HL-60/S4 treated with retinoic acid at 250 ng/mL for 4 days and 3 days (cell line): ENCODE results near the gene DEFB131A.
"Not testable (repeated sequence)": the region's sequence is repeated elsewhere in the genome, so short reads cannot be mapped to it uniquely, and the experiment has no call there.

ENCODE experiments used
- in situ Hi-C: fragments of 300-500 bp; cut with MboI; formaldehyde crosslinking; loops from 2 replicates; pipeline ENCODE4 v1.7.0; 2022; ENCODE audit warnings: low sequenced_read_pairs

DEFB131A gene

GRCh38 chr4:9444114-9444513 is at the start of gene DEFB131A:
TSS of gene DEFB131A (plus strand) at chr4:9444414. CDS start at chr4:9444534, 120 bp downstream.
- in situ Hi-C loops = not testable (repeated sequence)

- in situ Hi-C loops = not testable (repeated sequence)
Observed at GRCh38 chr4:9405774-9406173, 38.4 kb upstream of the DEFB131A start.

GRCh38 chr4:9406491-9406890 is 37.7 kb upstream of the DEFB131A start:
- in situ Hi-C loops = not testable (repeated sequence)

- in situ Hi-C loops = no loop called here
Observed at GRCh38 chr4:9409793-9410192, 34.4 kb upstream of the DEFB131A start.

GRCh38 chr4:9421884-9422455 is 22.2 kb upstream of the DEFB131A start:
- in situ Hi-C loops = not testable (repeated sequence)

- in situ Hi-C loops = not testable (repeated sequence)
Observed at GRCh38 chr4:9425916-9426315, 18.3 kb upstream of the DEFB131A start.

- in situ Hi-C loops = not testable (repeated sequence)
Observed at GRCh38 chr4:9430061-9430460, 14.2 kb upstream of the DEFB131A start.

- in situ Hi-C loops = not testable (repeated sequence)
Observed at GRCh38 chr4:9433320-9433719, 10.9 kb upstream of the DEFB131A start.

- in situ Hi-C loops = not testable (repeated sequence)
Observed at GRCh38 chr4:9436728-9437127, 7.5 kb upstream of the DEFB131A start.

GRCh38 chr4:9442355-9442754 is 1.9 kb upstream of the DEFB131A start:
- in situ Hi-C loops = not testable (repeated sequence)

- in situ Hi-C loops = not testable (repeated sequence)
Observed at GRCh38 chr4:9444681-9445080, 467 bp downstream of the DEFB131A start.

- in situ Hi-C loops = not testable (repeated sequence)
Observed at GRCh38 chr4:9452251-9452650, 8.0 kb downstream of the DEFB131A start.

- in situ Hi-C loops = not testable (repeated sequence)
Observed at GRCh38 chr4:9454284-9454683, 10.1 kb downstream of the DEFB131A start.

- in situ Hi-C loops = not testable (repeated sequence)
Observed at GRCh38 chr4:9455046-9455445, 10.8 kb downstream of the DEFB131A start.

GRCh38 chr4:9479466-9479865 is 35.3 kb downstream of the DEFB131A start:
- in situ Hi-C loops = not testable (repeated sequence)

GRCh38 chr4:9480066-9480465 is 35.9 kb downstream of the DEFB131A start:
- in situ Hi-C loops = not testable (repeated sequence)

- in situ Hi-C loops = not testable (repeated sequence)
Observed at GRCh38 chr4:9482871-9483270, 38.7 kb downstream of the DEFB131A start.

- in situ Hi-C loops = not testable (repeated sequence)
Observed at GRCh38 chr4:9483682-9484081, 39.5 kb downstream of the DEFB131A start.

GRCh38 chr4:9486880-9487279 is 42.7 kb downstream of the DEFB131A start:
- in situ Hi-C loops = not testable (repeated sequence)

GRCh38 chr4:9488796-9489195 is 44.6 kb downstream of the DEFB131A start:
- in situ Hi-C loops = not testable (repeated sequence)

- in situ Hi-C loops = not testable (repeated sequence)
Observed at GRCh38 chr4:9490496-9490895, 46.3 kb downstream of the DEFB131A start.

- in situ Hi-C loops = not testable (repeated sequence)
Observed at GRCh38 chr4:9490986-9491385, 46.8 kb downstream of the DEFB131A start.

- in situ Hi-C loops = not testable (repeated sequence)
Observed at GRCh38 chr4:9493589-9493988, 49.4 kb downstream of the DEFB131A start.
